A549 treated with DMSO at 1 μM for 4 hours (cell line): ENCODE measurements around the gene AGT. TPM values are rescaled to one million over a fixed set of nuclear protein-coding genes. Genes with fewer than 3 reads are reported as not detected.

Experiments
- total RNA-seq: library from RNA; stranded (reverse); fragments of 200-300 nt; extraction: Qiagen RNA extraction; gene quantifications from 5 replicates; pipeline ENCODE4 v1.2.3, GENCODE V29; 2022; ENCODE audit warnings: low read depth

The AGT gene
- 0.08 to 0.17 TPM (median 0.14 TPM) in 5 replicates for total RNA-seq

GRCh38 chr1:230713915-230714764, at the start of gene AGT:
AGT (minus strand) TSS chr1:230714122; CDS start chr1:230710823, 3,299 bp downstream.

GRCh38 chr1:230747127-230747730, 33.3 kb upstream of the AGT start, which contains the start of gene CAPN9:
CAPN9 (plus strand) TSS chr1:230747388; CDS start chr1:230747497, 109 bp downstream.

Other genes with a start within 250 kb of the AGT start
- 19.3 to 23.2 TPM (median 21.3 TPM) in 5 replicates for gene COG2, start 71.6 kb downstream of the AGT start, total RNA-seq
- gene CAPN9, start 33.3 kb upstream of the AGT start, total RNA-seq, result not detected in 5 replicates
- gene C1orf198, start 154.4 kb upstream of the AGT start, total RNA-seq, result 15.8 to 20.4 TPM (median 18.7 TPM) in 5 replicates